Measurements from ENCODE around the gene RBMS1.
"Not testable (repeated sequence)": the region's sequence is repeated elsewhere in the genome, so short reads cannot be mapped to it uniquely, and the experiment has no call there.

Gene RBMS1

DNA sequence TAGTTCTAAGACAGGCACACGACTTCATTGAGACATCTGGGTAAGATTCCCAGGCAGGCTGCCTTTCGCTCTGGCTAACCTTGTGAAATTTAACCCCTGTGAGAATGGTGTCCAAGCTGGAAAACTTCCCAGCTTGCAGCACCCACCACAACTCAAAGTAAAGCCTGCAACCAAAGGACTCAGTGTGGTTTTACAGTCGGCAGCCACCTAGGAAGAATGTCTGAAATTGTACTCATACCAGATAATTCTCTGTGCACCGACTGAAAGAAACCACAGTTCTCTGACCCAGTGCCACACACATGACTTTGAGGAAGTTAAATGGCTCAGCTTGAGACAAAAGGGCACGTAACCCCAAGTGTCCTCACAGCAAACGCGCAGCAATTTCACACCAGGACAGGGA, 125.7 kb downstream of the RBMS1 start:
- Histone ChIP-seq H3K4me3 (ENCODE audit: low read length) (0 out of 2 replicates have a peak overlapping the region, but pooled peaks have one; percentile 11), H3F3A (ENCODE audit: insufficient read depth, low read length) (peaks cover 19% of the 10 kb centered on the region), H3K36me3 (replicated peaks; ENCODE audit: insufficient read depth, low read length) (no peaks in the 10 kb centered on the region), H3K9me2 (replicated peaks; ENCODE audit: insufficient read depth, low read length) (no peaks in the 10 kb centered on the region), H3K79me2 (ENCODE audit: low read length) (peaks cover 49% of the 10 kb centered on the region), H3K9ac (ENCODE audit: low read length) (no peak overlapping the region), H3K27me3 (replicated peaks; ENCODE audit: insufficient read depth, low read length) (no peaks in the 10 kb centered on the region), H3K4me1 (ENCODE audit: low read length) (peaks cover 52% of the 10 kb centered on the region), H3K9me3 (replicated peaks; ENCODE audit: insufficient read depth, low read length) (no peaks in the 10 kb centered on the region), H4K20me1 (ENCODE audit: insufficient read depth, low read length) (no peaks in the 10 kb centered on the region), H3K4me2 (ENCODE audit: low read depth, low read length) (peak overlapping the region; percentile 80), H2AFZ (ENCODE audit: low read length) (no peak overlapping the region), H3K27ac (ENCODE audit: low read length) (peak overlapping the region; percentile 34; the same call in 1 of the 2 replicates)
- DNase-seq, result peak; percentile 69
- TF ChIP-seq EZH2phosphoT487 (IDR thresholded peaks at IDR 0.05; ENCODE audit: low read length), result no peak
- no peak for TF ChIP-seq EZH2 (optimal IDR thresholded peaks at IDR 0.05; ENCODE audit: low read depth, low read length)
- no peak for TF ChIP-seq CTCF (IDR thresholded peaks at IDR 0.05; ENCODE audit: low read length)

GRCh38 chr2:160367139-160367538, 126.5 kb downstream of the RBMS1 start:
- not testable (repeated sequence) for DNase-seq; H3K36me3 ChIP-seq (replicated peaks; ENCODE audit: insufficient read depth, low read length); H4K20me1 ChIP-seq (ENCODE audit: insufficient read depth, low read length); H2AFZ ChIP-seq (ENCODE audit: low read length); H3K4me3 ChIP-seq (ENCODE audit: low read length); H3K9ac ChIP-seq (ENCODE audit: low read length); H3K27ac ChIP-seq (ENCODE audit: low read length); H3K9me3 ChIP-seq (replicated peaks; ENCODE audit: insufficient read depth, low read length); H3K9me2 ChIP-seq (replicated peaks; ENCODE audit: insufficient read depth, low read length); H3K27me3 ChIP-seq (replicated peaks; ENCODE audit: insufficient read depth, low read length)
- Histone ChIP-seq H3K4me1 (ENCODE audit: low read length) (peaks cover 52% of the 10 kb centered on the region), H3K79me2 (ENCODE audit: low read length) (peaks cover 47% of the 10 kb centered on the region), H3F3A (ENCODE audit: insufficient read depth, low read length) (peaks cover 19% of the 10 kb centered on the region), H3K4me2 (ENCODE audit: low read depth, low read length) (peak overlapping the region; percentile 80; the same call in 1 of the 2 replicates)

DNA sequence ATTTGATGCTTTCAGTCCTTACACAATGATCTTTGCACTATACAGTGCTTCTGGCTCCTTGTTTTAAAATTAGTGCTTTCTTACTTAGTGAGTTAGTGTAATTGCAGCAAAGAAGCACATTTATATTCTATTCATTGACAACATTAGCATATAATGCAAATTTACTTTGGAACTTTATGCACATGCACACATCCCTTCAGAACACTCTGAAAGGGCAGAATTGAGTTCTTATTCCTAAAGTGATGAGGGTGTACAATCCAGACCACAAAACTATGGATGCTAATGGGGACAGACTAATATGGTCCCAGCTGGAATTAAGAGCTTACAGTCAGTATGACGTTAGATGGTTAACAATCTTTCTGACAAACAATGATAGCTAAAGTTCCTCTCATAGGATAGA, 127.1 kb downstream of the RBMS1 start:
- H4K20me1 ChIP-seq (ENCODE audit: insufficient read depth, low read length), result no peaks in the 10 kb centered on the region
- H3K9me2 ChIP-seq (replicated peaks; ENCODE audit: insufficient read depth, low read length), result no peaks in the 10 kb centered on the region
- TF ChIP-seq CTCF (IDR thresholded peaks at IDR 0.05; ENCODE audit: low read length) (no peak), EZH2phosphoT487 (IDR thresholded peaks at IDR 0.05; ENCODE audit: low read length) (no peak), EZH2 (optimal IDR thresholded peaks at IDR 0.05; ENCODE audit: low read depth, low read length) (no peak)
- peaks cover 19% of the 10 kb centered on the region for H3F3A ChIP-seq (ENCODE audit: insufficient read depth, low read length)
- no peaks in the 10 kb centered on the region for H3K9me3 ChIP-seq (replicated peaks; ENCODE audit: insufficient read depth, low read length)
- H3K27me3 ChIP-seq (replicated peaks; ENCODE audit: insufficient read depth, low read length), result no peaks in the 10 kb centered on the region
- peak overlapping the region; percentile 71; the same call in 1 of the 2 replicates for H3K27ac ChIP-seq (ENCODE audit: low read length)
- no peak for DNase-seq
- peaks cover 41% of the 10 kb centered on the region for H3K79me2 ChIP-seq (ENCODE audit: low read length)
- H3K4me3 ChIP-seq (ENCODE audit: low read length), result peak overlapping the region; percentile 34
- peaks cover 51% of the 10 kb centered on the region for H3K4me1 ChIP-seq (ENCODE audit: low read length)
- peak overlapping the region; percentile 80 for H3K4me2 ChIP-seq (ENCODE audit: low read depth, low read length)
- H3K9ac ChIP-seq (ENCODE audit: low read length), result no peak overlapping the region
- H3K36me3 ChIP-seq (replicated peaks; ENCODE audit: insufficient read depth, low read length), result no peaks in the 10 kb centered on the region
- no peak overlapping the region for H2AFZ ChIP-seq (ENCODE audit: low read length)

- H3K79me2 ChIP-seq (ENCODE audit: low read length), result peaks cover 36% of the 10 kb centered on the region
Measured at GRCh38 chr2:160365716-160366367, 127.8 kb downstream of the RBMS1 start.

More at GRCh38 chr2:160365716-160366367, 127.8 kb downstream of the RBMS1 start:
- Histone ChIP-seq H3K9me3 (replicated peaks; ENCODE audit: insufficient read depth, low read length) (no peaks in the 10 kb centered on the region), H4K20me1 (ENCODE audit: insufficient read depth, low read length) (no peaks in the 10 kb centered on the region), H3K27me3 (replicated peaks; ENCODE audit: insufficient read depth, low read length) (no peaks in the 10 kb centered on the region), H3K4me1 (ENCODE audit: low read length) (peaks cover 45% of the 10 kb centered on the region), H3K9ac (ENCODE audit: low read length) (peak overlapping the region; percentile 1; the same call in 1 of the 2 replicates), H3K27ac (ENCODE audit: low read length) (peak overlapping the region; percentile 71), H3K9me2 (replicated peaks; ENCODE audit: insufficient read depth, low read length) (no peaks in the 10 kb centered on the region), H3K4me3 (ENCODE audit: low read length) (peak overlapping the region; percentile 34), H2AFZ (ENCODE audit: low read length) (no peak overlapping the region), H3K4me2 (ENCODE audit: low read depth, low read length) (peak overlapping the region; percentile 80), H3F3A (ENCODE audit: insufficient read depth, low read length) (peaks cover 19% of the 10 kb centered on the region), H3K36me3 (replicated peaks; ENCODE audit: insufficient read depth, low read length) (no peaks in the 10 kb centered on the region)
- DNase-seq, result peak; percentile 85
- TF ChIP-seq EZH2 (optimal IDR thresholded peaks at IDR 0.05; ENCODE audit: low read depth, low read length) (no peak), CTCF (IDR thresholded peaks at IDR 0.05; ENCODE audit: low read length) (no peak), EZH2phosphoT487 (IDR thresholded peaks at IDR 0.05; ENCODE audit: low read length) (no peak)

Measured in MM.1S (cell line).